Measurements from ENCODE around the gene UPK1B. TPM values are rescaled to one million over a fixed set of nuclear protein-coding genes. Genes with fewer than 3 reads are reported as not detected.

The UPK1B gene
- total RNA-seq, 1 donor from 2014 or later, result 0.77 TPM

GRCh38 chr3:119220198-119220597 lies 46.8 kb downstream of the UPK1B start:
- DNase-seq, result no peak
- ATAC-seq, result no peak
- intact Hi-C loops (cut with micrococcal nuclease), result no loop called here

GRCh38 chr3:119220970-119221667 lies 47.7 kb downstream of the UPK1B start:
- DNase-seq (no peak), ATAC-seq (no peak)
- intact Hi-C loops (cut with micrococcal nuclease), result no loop called here

- intact Hi-C loops (cut with micrococcal nuclease), result no loop called here
- ATAC-seq (no peak), DNase-seq (no peak)
These were observed 48.5 kb downstream of the UPK1B start for GRCh38 chr3:119221779-119222320.

- DNase-seq, result no peak
- intact Hi-C loops (cut with micrococcal nuclease), result no loop called here
- ATAC-seq, result no peak
These were observed 49.0 kb downstream of the UPK1B start for GRCh38 chr3:119222391-119222790.

- DNase-seq (no peak), ATAC-seq (no peak)
- intact Hi-C loops (cut with micrococcal nuclease), result no loop called here
These were observed 50.1 kb downstream of the UPK1B start for GRCh38 chr3:119223511-119223910.

GRCh38 chr3:119225121-119225520 lies 51.7 kb downstream of the UPK1B start:
- DNase-seq (no peak), ATAC-seq (no peak)
- intact Hi-C loops (cut with micrococcal nuclease), result no loop called here

GRCh38 chr3:119227070-119227850 lies 53.9 kb downstream of the UPK1B start:
- no peak for ATAC-seq
- no peak for DNase-seq
- intact Hi-C loops (cut with micrococcal nuclease), result no loop called here

GRCh38 chr3:119228373-119229145 lies 55.2 kb downstream of the UPK1B start:
- ATAC-seq (no peak), DNase-seq (no peak)
- intact Hi-C loops (cut with micrococcal nuclease), result no loop called here

- intact Hi-C loops (cut with micrococcal nuclease), result no loop called here
- ATAC-seq, result no peak
- DNase-seq, result no peak
These were observed 55.8 kb downstream of the UPK1B start for GRCh38 chr3:119229190-119229589.

GRCh38 chr3:119230071-119230470 lies 56.7 kb downstream of the UPK1B start:
- ATAC-seq, result no peak
- intact Hi-C loops (cut with micrococcal nuclease), result no loop called here
- no peak for DNase-seq

GRCh38 chr3:119230745-119231144 lies 57.3 kb downstream of the UPK1B start:
- ATAC-seq, result no peak
- DNase-seq, result no peak
- intact Hi-C loops (cut with micrococcal nuclease), result no loop called here

GRCh38 chr3:119234610-119235009 lies 61.2 kb downstream of the UPK1B start:
- intact Hi-C loops (cut with micrococcal nuclease), result no loop called here
- ATAC-seq, result no peak
- DNase-seq, result no peak

GRCh38 chr3:119235151-119235550 lies 61.8 kb downstream of the UPK1B start:
- no peak for ATAC-seq
- no peak for DNase-seq
- intact Hi-C loops (cut with micrococcal nuclease), result no loop called here

- peak; percentile 50 for DNase-seq
- no peak for ATAC-seq
- intact Hi-C loops (cut with micrococcal nuclease), result no loop called here
These were observed 63.4 kb downstream of the UPK1B start for GRCh38 chr3:119236756-119237155.

GRCh38 chr3:119237299-119237698 lies 63.9 kb downstream of the UPK1B start:
- intact Hi-C loops (cut with micrococcal nuclease), result no loop called here
- DNase-seq (no peak), ATAC-seq (no peak)

GRCh38 chr3:119238363-119238762 lies 65.0 kb downstream of the UPK1B start:
- ATAC-seq (no peak), DNase-seq (no peak)
- intact Hi-C loops (cut with micrococcal nuclease), result no loop called here

GRCh38 chr3:119239206-119239820 lies 65.9 kb downstream of the UPK1B start:
- intact Hi-C loops (cut with micrococcal nuclease), result no loop called here

GRCh38 chr3:119240101-119240590 lies 66.7 kb downstream of the UPK1B start:
- peak; percentile 10 for ATAC-seq
- DNase-seq, result no peak

More at GRCh38 chr3:119239206-119239820, 65.9 kb downstream of the UPK1B start:
- ATAC-seq (no peak), DNase-seq (no peak)

More at GRCh38 chr3:119240101-119240590, 66.7 kb downstream of the UPK1B start:
- intact Hi-C loops (cut with micrococcal nuclease), result no loop called here

All from left ventricle myocardium superior (tissue), 1 donor.